Esophagus muscularis mucosa (tissue), 3 donors: ENCODE data around the gene TAF9.

Experiments used
- CTCF ChIP-seq, 3 experiments: fragments of 200-600 bp in 2 of 3; fragments of 450-650 bp in 1 of 3; sonication (generic) in 2 of 3; IDR thresholded peaks; one replicate each; pipeline ENCODE4 v1.5.1; 2017 to 2019; ENCODE audit warnings: antibody characterized with exemption in 3 of 3, mild to moderate bottlenecking in 2 of 3, moderate library complexity in 1 of 3
- POLR2A ChIP-seq: fragments of 450-650 bp; IDR thresholded peaks from one replicate; pipeline ENCODE4 v1.6.1; 2017; ENCODE audit warnings: antibody characterized with exemption, moderate library complexity, mild to moderate bottlenecking, low read depth
- POLR2AphosphoS5 ChIP-seq, 2 donors: sonication (generic); formaldehyde crosslinking; IDR thresholded peaks; one replicate each; pipeline ENCODE4 v1.6.1; 2017; ENCODE audit warnings: antibody characterized with exemption in 2 of 2

GRCh38 chr5:69331528-69332445 lies 37.5 kb downstream of the TAF9 start:
- TF ChIP-seq POLR2AphosphoS5 (IDR thresholded peaks at IDR 0.05) (no peak), POLR2A (no peak), CTCF (IDR thresholded peaks at IDR 0.05) (no peak)
